GM23248 (cell line): ENCODE data around the gene MYZAP. TPM values are rescaled to one million over a fixed set of nuclear protein-coding genes. Genes with fewer than 3 reads are reported as not detected.
A peak's percentile ranks its signal among the peaks of the same experiment; 100 is the strongest.

Source experiments
- DNase-seq: peaks from one replicate; pipeline ENCODE4 v3.0.0-alpha.2; 2015
- H2AFZ ChIP-seq: fragments of 200-600 bp; sonication (generic); 2 replicates; pipeline ENCODE4 v1.6.1; 2016; ENCODE audit warnings: antibody characterized with exemption
- H3F3A ChIP-seq: fragments of 200-600 bp; sonication (generic); 2 replicates; pipeline ENCODE4 v1.6.1; 2016; ENCODE audit warnings: mild to moderate bottlenecking, antibody characterized with exemption, mixed run types; ENCODE audit not compliant: insufficient read depth
- H3K27ac ChIP-seq: fragments of 200-600 bp; sonication (generic); 2 replicates; pipeline ENCODE4 v1.5.1; 2016; ENCODE audit warnings: mild to moderate bottlenecking
- H3K27me3 ChIP-seq: fragments of 200-600 bp; sonication (generic); replicated peaks from 2 replicates; pipeline ENCODE4 v1.6.1; 2016; ENCODE audit warnings: mild to moderate bottlenecking; ENCODE audit not compliant: insufficient read depth
- H3K36me3 ChIP-seq: fragments of 200-600 bp; sonication (generic); 2 replicates; pipeline ENCODE4 v1.6.1; 2016; ENCODE audit warnings: low read depth, mild to moderate bottlenecking
- H3K4me1 ChIP-seq: fragments of 200-600 bp; sonication (generic); 2 replicates; pipeline ENCODE4 v1.6.1; 2016; ENCODE audit warnings: mild to moderate bottlenecking; ENCODE audit not compliant: insufficient read depth
- H3K4me2 ChIP-seq: fragments of 200-600 bp; sonication (generic); one replicate; pipeline ENCODE4 v1.6.1; 2016; ENCODE audit warnings: mild to moderate bottlenecking; ENCODE audit not compliant: unreplicated experiment
- H3K4me3 ChIP-seq: fragments of 200-600 bp; sonication (generic); 2 replicates; pipeline ENCODE4 v1.5.1; 2016; ENCODE audit warnings: mild to moderate bottlenecking
- H3K79me2 ChIP-seq: fragments of 200-600 bp; sonication (generic); 2 replicates; pipeline ENCODE4 v1.6.1; 2016; ENCODE audit warnings: mild to moderate bottlenecking; ENCODE audit not compliant: insufficient read depth
- H3K9ac ChIP-seq: fragments of 200-600 bp; sonication (generic); 2 replicates; pipeline ENCODE4 v1.6.1; 2016; ENCODE audit warnings: mild to moderate bottlenecking
- H3K9me2 ChIP-seq: fragments of 200-600 bp; sonication (generic); 2 replicates; pipeline ENCODE4 v1.6.1; 2016; ENCODE audit warnings: mixed run types, mild to moderate bottlenecking, moderate library complexity; ENCODE audit not compliant: insufficient read depth
- H3K9me3 ChIP-seq: fragments of 200-600 bp; sonication (generic); one replicate; pipeline ENCODE4 v1.6.1; 2017; ENCODE audit warnings: low read depth
- H4K20me1 ChIP-seq: fragments of 200-600 bp; sonication (generic); 2 replicates; pipeline ENCODE4 v1.6.0; 2016; ENCODE audit not compliant: insufficient read depth
- EZH2 ChIP-seq: fragments of 200-600 bp; sonication (generic); IDR thresholded peaks from 2 replicates; pipeline ENCODE4 v1.6.1; 2018; ENCODE audit warnings: antibody characterized with exemption, mild to moderate bottlenecking; ENCODE audit not compliant: insufficient read depth, poor library complexity, severe bottlenecking
- EZH2phosphoT487 ChIP-seq: fragments of 200-600 bp; sonication (generic); IDR thresholded peaks from 2 replicates; pipeline ENCODE4 v1.6.1; 2018; ENCODE audit warnings: antibody characterized with exemption, moderate library complexity, mild to moderate bottlenecking, low read depth; ENCODE audit not compliant: insufficient read depth
- WGBS, 2 experiments: methylation state at CpG; one replicate each; pipeline ENCODE4 v1.1.6; 2015 to 2017; ENCODE audit warnings: low lambda C conversion rate in 2 of 2, low coverage in 1 of 2; ENCODE audit errors: missing lambda C conversion rate in 2 of 2; 5-methylcytosine and 5-hydroxymethylcytosine counted together
- in situ Hi-C: fragments of 300-500 bp; cut with MboI; formaldehyde crosslinking; loops from 2 replicates; pipeline ENCODE4 v1.15.0; 2020
- polyA plus RNA-seq: library from polyadenylated mRNA; unstranded; fragments of >200 nt; fragmentation: Nextera tagmentation; extraction: Ambion mirVana; gene quantifications from 2 replicates; pipeline ENCODE4 v1.2.1, GENCODE V29; 2016
- total RNA-seq: library from RNA; depleted of rRNA; stranded (reverse); fragments of >200 nt; shearing (Covaris generic); gene quantifications from 2 replicates; pipeline ENCODE4 v1.2.3, GENCODE V29; 2014

Gene MYZAP
- total and polyA plus RNA-seq, 2 experiments from 2014 or later = 0.11 TPM; not detected in 1

DNA sequence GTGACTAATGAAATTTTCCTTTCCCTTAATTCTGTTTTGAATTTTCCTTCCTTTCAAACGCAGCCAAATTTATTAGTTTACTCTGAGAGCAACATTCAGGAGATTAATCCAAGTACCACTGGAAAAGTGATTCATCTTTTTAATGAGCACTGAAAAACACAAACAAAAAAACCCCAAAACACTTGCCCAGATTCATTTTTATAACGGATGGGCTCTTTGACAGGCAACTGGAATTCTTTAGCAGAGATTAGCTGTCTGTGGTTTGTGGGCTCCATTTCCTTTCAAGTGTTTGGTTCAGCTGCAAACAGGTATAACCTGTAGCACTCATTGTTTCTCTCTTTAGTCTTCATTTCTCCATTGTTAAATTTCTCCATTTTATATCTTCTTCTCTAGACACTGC lies 111.7 kb downstream of the MYZAP start:
- no peak overlapping the region for H3K9ac ChIP-seq
- peaks cover 18% of the 10 kb centered on the region for H3K79me2 ChIP-seq
- no peaks in the 10 kb centered on the region for H3K27me3 ChIP-seq
- H4K20me1 ChIP-seq = no peaks in the 10 kb centered on the region
- no peaks in the 10 kb centered on the region; the same call in 1 of the 2 replicates for H3F3A ChIP-seq
- no peak overlapping the region for H3K4me3 ChIP-seq
- TF ChIP-seq EZH2phosphoT487 (no peak), EZH2 (no peak)
- in situ Hi-C loops = no loop called here
- H2AFZ ChIP-seq = no peak overlapping the region
- no peak overlapping the region for H3K27ac ChIP-seq
- H3K4me2 ChIP-seq = no peak overlapping the region
- peaks cover 9% of the 10 kb centered on the region for H3K4me1 ChIP-seq
- H3K36me3 ChIP-seq = no peaks in the 10 kb centered on the region
- DNase-seq = no peak
- WGBS, 2 experiments = 6 to 8% methylated on average over 2 of the region's 2 CpGs
- no peaks in the 10 kb centered on the region for H3K9me3 ChIP-seq
- H3K9me2 ChIP-seq = 0 out of 2 replicates have a peak, but pooled peaks cover 4% of the 10 kb centered on the region

DNA sequence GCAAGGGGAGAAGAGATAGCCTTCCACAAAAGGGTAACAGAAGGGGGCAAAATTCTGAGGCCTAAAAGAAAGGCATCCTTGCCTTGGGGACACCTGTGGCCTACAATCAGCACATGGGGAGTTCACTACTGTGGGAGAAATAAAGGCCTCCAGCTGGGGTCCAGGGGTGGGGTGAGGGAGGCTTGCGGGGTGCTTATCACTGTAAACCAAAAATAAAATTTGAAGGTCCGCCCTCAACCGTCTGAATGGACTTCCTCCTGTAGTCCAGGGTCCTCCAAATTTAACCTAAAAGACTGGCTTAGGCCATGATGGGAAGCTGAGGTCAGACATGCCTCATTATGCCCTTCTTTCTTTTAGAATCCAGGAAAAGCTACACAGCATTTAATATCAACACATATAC lies 112.7 kb downstream of the MYZAP start:
- in situ Hi-C loops = no loop called here
- H3K27ac ChIP-seq = no peak overlapping the region
- no peaks in the 10 kb centered on the region for H4K20me1 ChIP-seq
- H3K4me1 ChIP-seq = peaks cover 12% of the 10 kb centered on the region
- no peak overlapping the region for H3K9ac ChIP-seq
- no peak overlapping the region for H2AFZ ChIP-seq
- H3K9me3 ChIP-seq = no peaks in the 10 kb centered on the region
- no peak for TF ChIP-seq EZH2phosphoT487
- no peak for TF ChIP-seq EZH2
- H3F3A ChIP-seq = no peaks in the 10 kb centered on the region; the same call in 1 of the 2 replicates
- H3K9me2 ChIP-seq = 0 out of 2 replicates have a peak, but pooled peaks cover 4% of the 10 kb centered on the region
- 95 to 100% methylated on average over 3 of the region's 3 CpGs for WGBS, 2 experiments
- no peak overlapping the region for H3K4me2 ChIP-seq
- H3K36me3 ChIP-seq = 0 out of 2 replicates have a peak, but pooled peaks cover 5% of the 10 kb centered on the region
- no peak for DNase-seq
- H3K4me3 ChIP-seq = no peak overlapping the region
- peaks cover 28% of the 10 kb centered on the region for H3K79me2 ChIP-seq
- no peaks in the 10 kb centered on the region for H3K27me3 ChIP-seq

DNA sequence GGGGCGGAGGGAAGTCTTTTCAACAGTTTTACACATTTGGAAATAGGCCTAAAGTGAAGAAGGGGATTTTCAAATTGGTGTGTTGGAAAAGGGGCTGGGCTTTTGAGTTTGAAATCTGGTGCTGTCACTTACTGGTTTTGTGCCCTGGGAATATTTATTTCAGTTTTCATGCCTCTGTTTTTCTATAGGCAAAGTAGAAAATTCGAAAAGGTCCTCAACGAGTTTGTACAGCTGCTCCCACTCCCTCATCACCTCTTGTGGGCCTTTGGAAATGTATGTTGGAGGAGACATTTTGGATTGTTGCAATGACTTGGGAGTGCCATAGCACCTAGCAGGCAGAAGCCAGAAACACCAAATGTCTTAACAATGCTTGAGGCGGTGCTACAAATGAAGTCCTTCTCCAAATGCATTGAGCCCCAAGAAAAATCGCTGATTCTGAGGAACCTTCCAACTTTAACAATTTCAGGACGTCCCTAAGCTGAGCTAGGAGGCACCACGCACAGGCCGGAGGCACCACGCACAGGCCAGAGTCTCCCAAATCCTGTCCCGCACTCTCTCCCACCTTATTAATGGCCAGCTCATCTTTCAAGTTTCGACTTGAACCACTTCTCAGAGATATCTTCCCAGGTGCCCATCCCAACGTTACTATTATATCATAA lies 114.2 kb downstream of the MYZAP start:
- 0 out of 2 replicates have a peak, but pooled peaks cover 4% of the 10 kb centered on the region for H3K9me2 ChIP-seq
- in situ Hi-C loops = no loop called here
- H3K27me3 ChIP-seq = no peaks in the 10 kb centered on the region
- no peaks in the 10 kb centered on the region for H3K9me3 ChIP-seq
- peaks cover 43% of the 10 kb centered on the region for H3K79me2 ChIP-seq
- peak overlapping the region; percentile 87 for H3K4me3 ChIP-seq
- DNase-seq = no peak
- TF ChIP-seq EZH2phosphoT487 (no peak), EZH2 (no peak)
- H3K27ac ChIP-seq = peak overlapping the region; percentile 88
- H2AFZ ChIP-seq = peak overlapping the region; percentile 87
- peaks cover 12% of the 10 kb centered on the region for H3K4me1 ChIP-seq
- peak overlapping the region; percentile 45 for H3K4me2 ChIP-seq
- H3K9ac ChIP-seq = peak overlapping the region; percentile 97
- 74 to 77% methylated on average over 12 of the region's 12 CpGs for WGBS, 2 experiments
- no peaks in the 10 kb centered on the region for H4K20me1 ChIP-seq
- H3K36me3 ChIP-seq = peaks cover 17% of the 10 kb centered on the region; the same call in 1 of the 2 replicates
- H3F3A ChIP-seq = no peaks in the 10 kb centered on the region; the same call in 1 of the 2 replicates

DNA sequence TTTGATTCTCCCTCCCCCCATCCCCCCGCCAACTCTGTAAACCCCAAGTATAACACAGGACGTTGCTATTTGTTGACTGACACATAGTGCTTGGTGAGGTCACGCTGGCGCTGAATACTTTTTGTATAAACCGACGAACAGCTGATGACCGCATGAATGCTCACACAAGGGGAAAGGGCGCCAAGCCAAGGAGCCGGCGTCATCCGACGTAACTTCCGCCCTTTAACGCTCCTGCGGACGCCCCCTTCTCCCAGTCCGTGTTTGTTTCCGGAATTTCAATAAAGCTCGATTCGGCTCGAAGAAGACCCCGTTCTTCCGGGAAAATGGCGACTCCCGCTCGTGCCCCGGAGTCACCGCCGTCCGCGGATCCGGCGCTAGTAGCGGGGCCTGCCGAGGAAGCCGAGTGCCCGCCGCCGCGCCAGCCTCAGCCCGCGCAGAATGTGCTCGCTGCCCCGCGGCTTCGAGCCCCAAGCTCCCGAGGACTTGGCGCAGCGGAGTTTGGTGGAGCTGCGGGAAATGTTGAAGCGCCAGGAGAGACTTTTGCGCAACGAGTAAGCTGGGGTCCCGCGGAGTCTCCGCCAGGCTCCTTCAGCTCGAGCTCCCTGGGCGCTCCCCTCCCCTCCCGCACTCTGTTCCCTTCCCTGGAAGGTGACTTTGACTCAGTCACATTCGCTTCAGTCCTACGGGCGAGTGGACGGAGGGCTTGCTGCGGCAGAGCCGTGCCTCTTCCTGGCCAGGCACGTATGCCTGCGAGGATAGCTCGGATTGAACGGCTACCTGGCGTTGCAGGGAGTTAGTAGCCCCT lies 114.9 kb downstream of the MYZAP start, which contains the start of gene POLR2M:
Gene POLR2M, plus strand, starts transcription at position 310 of the 805 bp plus-strand sequence. Its CDS starts 129 bp downstream, at position 439.
- peak within 1 kb of the TSS; percentile 97 for H3K9ac ChIP-seq
- no peaks in the 10 kb centered on the region for H3K9me3 ChIP-seq
- H3K27ac ChIP-seq = peak within 1 kb of the TSS; percentile 88
- peaks cover 12% of the 10 kb centered on the region for H3K4me1 ChIP-seq
- WGBS, 2 experiments = 0% methylated on average over 70 of the region's 70 CpGs
- 0 out of 2 replicates have a peak, but pooled peaks cover 4% of the 10 kb centered on the region for H3K9me2 ChIP-seq
- TF ChIP-seq EZH2 (no peak), EZH2phosphoT487 (no peak)
- peak within 1 kb of the TSS; percentile 87 for H3K4me3 ChIP-seq
- H2AFZ ChIP-seq = peak within 1 kb of the TSS; percentile 87
- H3K79me2 ChIP-seq = peaks cover 50% of the 10 kb centered on the region
- H3K27me3 ChIP-seq = no peaks in the 10 kb centered on the region
- peak; percentile 100 for DNase-seq
- peaks cover 25% of the 10 kb centered on the region for H3K36me3 ChIP-seq
- no peaks in the 10 kb centered on the region; the same call in 1 of the 2 replicates for H3F3A ChIP-seq
- no peaks in the 10 kb centered on the region for H4K20me1 ChIP-seq
- peak within 1 kb of the TSS; percentile 89 for H3K4me2 ChIP-seq
- in situ Hi-C loops = no loop called here
